ENCODE data around the gene DPH7. TPM values are rescaled to one million over a fixed set of nuclear protein-coding genes. Genes with fewer than 3 reads are reported as not detected.

The DPH7 gene
- total RNA-seq, 1 experiment from 2014 or later, result 54.4 TPM

- peak overlapping the region; percentile 81 for H3K4me2 ChIP-seq (ENCODE audit: low read length)
- H4K20me1 ChIP-seq (ENCODE audit: insufficient read depth), result peaks cover 8% of the 10 kb centered on the region; the same call in 1 of the 2 replicates
- RAD21 ChIA-PET (ENCODE audit: low non-redundant PET in 1 of 2, low total read pairs in 2 of 2, uncharacterized antibody in 2 of 2, unreplicated experiment in 2 of 2), result interaction anchor here (0.6 to 1.1 kb wide), 4 partner anchors 9 to 75 kb away, joined by 3 to 6 read pairs (median 4); partner anchors contain the start of gene ARRDC1 (in 1 of the 2)
- POLR2A ChIA-PET, result interaction anchor here (1.0 to 1.1 kb wide), 2 partner anchors 25 to 53 kb away, joined by 3 to 4 read pairs; no protein-coding TSS in a partner anchor
- H3K9me3 ChIP-seq (ENCODE audit: control insufficient read depth in 1 of 2, insufficient read depth in 1 of 2, low read depth in 1 of 2, low read length in 2 of 2), result no peaks in the 10 kb centered on the region
- H3K27me3 ChIP-seq (ENCODE audit: insufficient read depth, low read length), result no peaks in the 10 kb centered on the region
- H2AFZ ChIP-seq (ENCODE audit: low read depth, low read length, poor library complexity, severe bottlenecking), result no peak overlapping the region
- no peaks in the 10 kb centered on the region for H3K9me2 ChIP-seq (ENCODE audit: insufficient read depth)
- H3K4me3 ChIP-seq (replicated peaks in 1 of 2; ENCODE audit: low read depth in 1 of 2, low read length in 2 of 2), result peak overlapping the region; percentile 88 to 95
- ATAC-seq (peak; percentile 38), DNase-seq (ENCODE audit: low read depth, low spot score) (no peak)
- peak overlapping the region; percentile 93 for H3K9ac ChIP-seq (ENCODE audit: low read length)
- CTCF ChIA-PET, result interaction anchor here (0.8 to 1.2 kb wide), 7 partner anchors 9 to 250 kb away, joined by 3 to 6 read pairs (median 3); partner anchors contain the start of genes EHMT1 and NRARP
- peak overlapping the region; percentile 83 for H3K27ac ChIP-seq (ENCODE audit: low read depth, low read length)
- no peak for TF ChIP-seq MAX (IDR thresholded peaks at IDR 0.05)
- TF ChIP-seq EGR1 (IDR thresholded peaks at IDR 0.05; ENCODE audit: low read depth), result no peak
- no peak for TF ChIP-seq SIN3A (IDR thresholded peaks at IDR 0.05; ENCODE audit: low read depth)
- no peak for TF ChIP-seq SRF (IDR thresholded peaks at IDR 0.05; ENCODE audit: low read depth)
- peak; percentile 16; the same call in 1 of the 2 replicates for TF ChIP-seq ZFX (IDR thresholded peaks at IDR 0.05)
- peaks cover 23 to 25% of the 10 kb centered on the region in 2 experiments; a peak in 3 of 4 replicates for H3K36me3 ChIP-seq (ENCODE audit: control insufficient read depth in 1 of 2, insufficient read depth in 2 of 2, low read length in 2 of 2)
- H3K79me2 ChIP-seq (ENCODE audit: insufficient read depth, low read length), result peaks cover 16% of the 10 kb centered on the region
- BruUV-seq (replicated peaks), result TSS peak; percentile 96
- intact Hi-C loops (cut with micrococcal nuclease), result no loop called here
- peaks cover 11 to 22% of the 10 kb centered on the region in 2 experiments for H3K4me1 ChIP-seq (ENCODE audit: control insufficient read depth in 1 of 2, insufficient read depth in 2 of 2, low read length in 2 of 2)
These were observed 26.5 kb downstream of the DPH7 start for GRCh38 chr9:137552022-137552768.

- Histone ChIP-seq H3K27me3 (ENCODE audit: insufficient read depth, low read length) (no peaks in the 10 kb centered on the region), H3K79me2 (ENCODE audit: insufficient read depth, low read length) (peaks cover 16% of the 10 kb centered on the region), H3K9ac (ENCODE audit: low read length) (peak within 1 kb of the TSS; percentile 93), H3K27ac (ENCODE audit: low read depth, low read length) (peak within 1 kb of the TSS; percentile 87), H3K9me3 (ENCODE audit: control insufficient read depth in 1 of 2, insufficient read depth in 1 of 2, low read depth in 1 of 2, low read length in 2 of 2) (peaks cover 0 to 4% of the 10 kb centered on the region in 2 experiments; a peak in 2 of 4 replicates), H4K20me1 (ENCODE audit: insufficient read depth) (peaks cover 8% of the 10 kb centered on the region; the same call in 1 of the 2 replicates), H3K36me3 (ENCODE audit: control insufficient read depth in 1 of 2, insufficient read depth in 2 of 2, low read length in 2 of 2) (peaks cover 19 to 21% of the 10 kb centered on the region in 2 experiments; a peak in 3 of 4 replicates), H3K4me1 (ENCODE audit: control insufficient read depth in 1 of 2, insufficient read depth in 2 of 2, low read length in 2 of 2) (peaks cover 11 to 22% of the 10 kb centered on the region in 2 experiments), H3K4me2 (ENCODE audit: low read length) (peak within 1 kb of the TSS; percentile 82), H2AFZ (ENCODE audit: low read depth, low read length, poor library complexity, severe bottlenecking) (no peak within 1 kb of the TSS), H3K9me2 (ENCODE audit: insufficient read depth) (no peaks in the 10 kb centered on the region), H3K4me3 (replicated peaks in 1 of 2; ENCODE audit: low read depth in 1 of 2, low read length in 2 of 2) (peak within 1 kb of the TSS; percentile 88 to 95)
- intact Hi-C loops (cut with micrococcal nuclease), result no loop called here
- ChIA-PET POLR2A (interaction anchor here (1.0 to 1.1 kb wide), 2 partner anchors 25 to 54 kb away, joined by 3 to 4 read pairs; no protein-coding TSS in a partner anchor), RAD21 (ENCODE audit: low non-redundant PET in 1 of 2, low total read pairs in 2 of 2, uncharacterized antibody in 2 of 2, unreplicated experiment in 2 of 2) (interaction anchor here (0.6 to 1.1 kb wide), 4 partner anchors 10 to 76 kb away, joined by 3 to 6 read pairs (median 4); partner anchors contain the start of gene ARRDC1 (in 1 of the 2)), CTCF (interaction anchor here (0.8 to 1.2 kb wide), 7 partner anchors 9 to 249 kb away, joined by 3 to 6 read pairs (median 3); partner anchors contain the start of genes EHMT1 and NRARP)
- DNase-seq (ENCODE audit: low read depth, low spot score), result peak; percentile 61
- no TSS peak for BruUV-seq (replicated peaks)
- ATAC-seq, result peak; percentile 86
- peak; percentile 81 for TF ChIP-seq SP1 (IDR thresholded peaks at IDR 0.05; ENCODE audit: low read depth)
- no peak for TF ChIP-seq EGR1 (IDR thresholded peaks at IDR 0.05; ENCODE audit: low read depth)
- no peak for TF ChIP-seq RAD21 (IDR thresholded peaks at IDR 0.05; ENCODE audit: low read depth)
- 0 out of 2 replicates have a peak, but pooled peaks have one; percentile 33 for TF ChIP-seq MAX (IDR thresholded peaks at IDR 0.05)
- TF ChIP-seq EZH2phosphoT487 (IDR thresholded peaks at IDR 0.05; ENCODE audit: borderline replicate concordance), result no peak
- no peak for TF ChIP-seq JUND (IDR thresholded peaks at IDR 0.05)
- TF ChIP-seq POLR2A (IDR thresholded peaks at IDR 0.05; ENCODE audit: borderline replicate concordance, extremely low read depth, insufficient read depth, insufficient read length), result peak; percentile 48
- no peak for TF ChIP-seq ZNF274 (IDR thresholded peaks at IDR 0.05; ENCODE audit: low read depth, low read length)
- no peak for TF ChIP-seq TCF7L2 (IDR thresholded peaks at IDR 0.05; ENCODE audit: borderline replicate concordance, extremely low read depth, insufficient read depth, insufficient read length)
- 0 out of 2 replicates have a peak, but pooled peaks have one; percentile 47 for TF ChIP-seq ZFX (IDR thresholded peaks at IDR 0.05)
- TF ChIP-seq CTCF (IDR thresholded peaks at IDR 0.05 in 2 of 3, conservative IDR thresholded peaks at IDR 0.05 in 1 of 3; ENCODE audit: borderline replicate concordance in 1 of 3, insufficient read depth in 1 of 3, low read depth in 2 of 3, low read length in 2 of 3), result peak; percentile 23 to 50 (median 50)
- no peak for TF ChIP-seq EZH2 (IDR thresholded peaks at IDR 0.05)
- no peak for TF ChIP-seq CEBPB (IDR thresholded peaks at IDR 0.05; ENCODE audit: low read depth)
These were observed 27.3 kb downstream of the DPH7 start, which contains the start of gene MRPL41 for GRCh38 chr9:137551264-137552021. MRPL41 (plus strand) TSS chr9:137551879; CDS start chr9:137552082, 203 bp downstream.

Data from HCT116 (cell line).